BJ (cell line): ENCODE measurements around the gene PRRT4. TPM values are rescaled to one million over a fixed set of nuclear protein-coding genes. Genes with fewer than 3 reads are reported as not detected.

Experiments
- CTCF ChIA-PET: fragments of 350-600 bp; formaldehyde crosslinking; extraction: SDS; loops from one replicate; lab custom pipeline; 2021; ENCODE audit warnings: antibody characterized with exemption, inconsistent platforms; lab: Yijun Ruan, JAX
- POLR2A ChIA-PET: fragments of 300-600 bp; sonication (Branson Sonifier 250); formaldehyde crosslinking; extraction: SDS; loops from one replicate; lab custom pipeline; 2021; ENCODE audit warnings: antibody characterized with exemption; lab: Charles Lee
- DNase-seq: peaks from one replicate; pipeline ENCODE4 v3.0.0-alpha.2; 2011; ENCODE audit warnings: low read depth
- H3K27me3 ChIP-seq: 2 replicates; pipeline ENCODE4 v1.6.0; 2011; ENCODE audit warnings: low read length; ENCODE audit not compliant: control insufficient read depth, insufficient read depth
- H3K36me3 ChIP-seq: 2 replicates; pipeline ENCODE4 v1.5.1; 2011; ENCODE audit warnings: low read length; ENCODE audit not compliant: control insufficient read depth, insufficient read depth
- H3K4me3 ChIP-seq: 2 replicates; pipeline ENCODE4 v1.5.1; 2011; ENCODE audit warnings: low read depth, mild to moderate bottlenecking, control low read depth, low read length
- CTCF ChIP-seq: IDR thresholded peaks from 2 replicates; pipeline ENCODE4 v1.5.1; 2011; ENCODE audit warnings: low read depth, mild to moderate bottlenecking, control low read depth, inconsistent platforms, low read length, moderate library complexity; ENCODE audit not compliant: insufficient read depth
- polyA plus RNA-seq: library from polyadenylated mRNA; depleted of rRNA; stranded (reverse); fragments of >200 nt; gene quantifications from 2 replicates; pipeline ENCODE4 v1.2.3, GENCODE V29; 2011

PRRT4 gene
- polyA plus RNA-seq, 1 experiment = 0.07 TPM

GRCh38 chr7:128381161-128381821 is 19.8 kb upstream of the PRRT4 start:
- peak; percentile 63 for TF ChIP-seq CTCF
- H3K27me3 ChIP-seq = peaks cover 2% of the 10 kb centered on the region
- ChIA-PET POLR2A (no interaction called here), CTCF (interaction anchor here (0.6 to 16.7 kb wide), 9 partner anchors 7 to 46 kb away, joined by 3 to 422 read pairs (median 5); partner anchors contain the start of gene RBM28)
- DNase-seq = no peak
- no peak overlapping the region for H3K4me3 ChIP-seq
- H3K36me3 ChIP-seq = no peaks in the 10 kb centered on the region

- H3K4me3 ChIP-seq = no peak overlapping the region
- ChIA-PET POLR2A (no interaction called here), CTCF (interaction anchor here (0.8 to 16.7 kb wide), 4 partner anchors 9 to 33 kb away, joined by 3 to 422 read pairs (median 11); partner anchors contain the start of gene RBM28)
- H3K27me3 ChIP-seq = peaks cover 2% of the 10 kb centered on the region
- H3K36me3 ChIP-seq = no peaks in the 10 kb centered on the region
- no peak for DNase-seq
- no peak for TF ChIP-seq CTCF
These were observed 19.1 kb upstream of the PRRT4 start for GRCh38 chr7:128380483-128381106.

- TF ChIP-seq CTCF = no peak
- no peaks in the 10 kb centered on the region for H3K36me3 ChIP-seq
- no peak overlapping the region for H3K4me3 ChIP-seq
- ChIA-PET POLR2A (no interaction called here), CTCF (interaction anchor here (0.8 to 16.7 kb wide), 4 partner anchors 9 to 33 kb away, joined by 3 to 422 read pairs (median 11); partner anchors contain the start of gene RBM28)
- peaks cover 2% of the 10 kb centered on the region for H3K27me3 ChIP-seq
- DNase-seq = no peak
These were observed 18.5 kb upstream of the PRRT4 start for GRCh38 chr7:128379900-128380479.

GRCh38 chr7:128378637-128379036 is 17.1 kb upstream of the PRRT4 start:
- no peak for TF ChIP-seq CTCF
- no peaks in the 10 kb centered on the region for H3K36me3 ChIP-seq
- ChIA-PET POLR2A (no interaction called here), CTCF (interaction anchor here (0.6 to 16.7 kb wide), 4 partner anchors 9 to 629 kb away, joined by 3 to 422 read pairs (median 8); partner anchors contain the start of gene RBM28)
- H3K4me3 ChIP-seq = no peak overlapping the region
- H3K27me3 ChIP-seq = 0 out of 2 replicates have a peak, but pooled peaks cover 2% of the 10 kb centered on the region
- no peak for DNase-seq

DNA sequence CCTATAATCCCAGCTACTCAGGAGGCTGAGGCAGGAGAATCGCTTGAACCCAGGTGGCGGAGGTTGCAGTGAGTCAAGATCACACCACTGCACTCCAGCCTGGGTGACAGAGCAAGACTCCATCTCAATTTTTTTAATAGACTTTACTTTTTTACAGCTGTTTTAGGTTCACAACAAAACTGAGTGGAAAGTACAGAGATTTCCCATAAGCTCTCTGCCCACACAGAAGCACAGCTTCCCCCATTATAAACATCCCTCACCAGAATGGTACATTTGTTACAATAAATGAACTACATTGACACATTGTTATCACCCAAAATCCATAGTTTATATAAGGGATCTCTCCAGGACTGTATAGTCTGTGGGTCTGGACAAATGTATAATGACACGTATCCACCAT is 14.6 kb upstream of the PRRT4 start:
- Histone ChIP-seq H3K36me3 (no peaks in the 10 kb centered on the region), H3K27me3 (peaks cover 3% of the 10 kb centered on the region), H3K4me3 (no peak overlapping the region)
- CTCF ChIA-PET = interaction anchor here (0.9 to 7.1 kb wide), 4 partner anchors 11 to 29 kb away, joined by 3 to 45 read pairs (median 6); no protein-coding TSS in a partner anchor
- TF ChIP-seq CTCF = no peak
- no peak for DNase-seq
- POLR2A ChIA-PET = no interaction called here
